Naive thymus-derived CD4-positive, alpha-beta T cell (primary cell): ENCODE results near the gene APH1A. TPM values are rescaled to one million over a fixed set of nuclear protein-coding genes. Genes with fewer than 3 reads are reported as not detected.

Experiments used
- ATAC-seq: fragments of 150-1000 bp; cut with Tn5 transposase; 2 replicates; pipeline ENCODE4 v1.10.0; 2021; ENCODE audit warnings: mild to moderate bottlenecking, moderate library complexity
- CTCF ChIA-PET: fragments of 350-600 bp; sonication (Branson Sonifier 250); formaldehyde crosslinking; loops from one replicate; lab custom pipeline; 2021; ENCODE audit warnings: antibody characterized with exemption; lab: Charles Lee
- POLR2A ChIA-PET: fragments of 350-600 bp; sonication (Branson Sonifier 250); formaldehyde crosslinking; loops from one replicate; lab custom pipeline; 2021; ENCODE audit warnings: antibody characterized with exemption, inconsistent platforms; lab: Charles Lee
- DNase-seq, 9 donors: peaks; one replicate each; pipeline versions ENCODE4 v3.0.0 to v3.0.0-alpha.2; 2020 to 2022; ENCODE audit warnings: mixed read lengths in 1 of 9
- H3K27ac ChIP-seq: one replicate; pipeline ENCODE4 v1.7.0; 2013; ENCODE audit warnings: mild to moderate bottlenecking, low read depth, low read length, moderate library complexity
- H3K27me3 ChIP-seq, 2 donors: one replicate each; pipeline ENCODE4 v1.7.0; 2013; ENCODE audit warnings: low read length in 2 of 2, mild to moderate bottlenecking in 2 of 2, moderate library complexity in 2 of 2; ENCODE audit not compliant: control insufficient read depth in 2 of 2, insufficient read depth in 2 of 2
- H3K36me3 ChIP-seq, 3 experiments: 1 replicate in 2 of 3; 2 replicates in 1 of 3; pipeline ENCODE4 v1.7.0; 2013; ENCODE audit warnings: low read length in 3 of 3, mild to moderate bottlenecking in 3 of 3, moderate library complexity in 1 of 3; ENCODE audit not compliant: insufficient read depth in 3 of 3, control insufficient read depth in 2 of 3
- H3K4me1 ChIP-seq, 2 donors: one replicate each; pipeline ENCODE4 v1.7.0; 2013; ENCODE audit warnings: low read length in 2 of 2, mild to moderate bottlenecking in 2 of 2, moderate library complexity in 1 of 2; ENCODE audit not compliant: control insufficient read depth in 2 of 2, insufficient read depth in 2 of 2
- H3K4me3 ChIP-seq: 2 replicates; pipeline ENCODE4 v1.7.0; 2013; ENCODE audit warnings: mild to moderate bottlenecking, low read length
- H3K9me3 ChIP-seq, 3 experiments: 1 replicate in 2 of 3; 2 replicates in 1 of 3; pipeline ENCODE4 v1.7.0; 2013; ENCODE audit warnings: low read length in 3 of 3; ENCODE audit not compliant: control insufficient read depth in 2 of 3
- H3K27ac Mint-ChIP-seq, 9 donors: one replicate each; pipeline ENCODE4 v1.8.0; 2020 to 2022; ENCODE audit warnings: mixed read lengths in 9 of 9, mild to moderate bottlenecking in 8 of 9, moderate library complexity in 5 of 9, inconsistent platforms in 2 of 9
- H3K27me3 Mint-ChIP-seq, 5 donors: one replicate each; pipeline ENCODE4 v1.8.0; 2021 to 2022; ENCODE audit warnings: mixed read lengths in 5 of 5, mild to moderate bottlenecking in 1 of 5
- H3K36me3 Mint-ChIP-seq, 5 donors: one replicate each; pipeline ENCODE4 v1.8.0; 2020 to 2022; ENCODE audit warnings: mixed read lengths in 5 of 5, mild to moderate bottlenecking in 3 of 5, inconsistent platforms in 1 of 5
- H3K4me1 Mint-ChIP-seq, 7 donors: one replicate each; pipeline ENCODE4 v1.8.0; 2020 to 2022; ENCODE audit warnings: mixed read lengths in 7 of 7, mild to moderate bottlenecking in 3 of 7, inconsistent platforms in 1 of 7
- H3K4me3 Mint-ChIP-seq, 10 donors: one replicate each; pipeline ENCODE4 v1.8.0; 2020 to 2022; ENCODE audit warnings: mild to moderate bottlenecking in 10 of 10, mixed read lengths in 10 of 10, moderate library complexity in 6 of 10, inconsistent platforms in 2 of 10
- H3K9me3 Mint-ChIP-seq, 11 donors: one replicate each; pipeline ENCODE4 v1.8.0; 2020 to 2022; ENCODE audit warnings: mixed read lengths in 11 of 11, mild to moderate bottlenecking in 4 of 11, inconsistent platforms in 1 of 11, moderate library complexity in 1 of 11
- intact Hi-C, 2 donors: fragments of 100-400 bp; cut with micrococcal nuclease; formaldehyde crosslinking; loops; one replicate each; pipeline ENCODE4 v1.15.1; 2023
- polyA plus RNA-seq, 2 donors: library from polyadenylated mRNA; unstranded; fragments of 300-500 nt; fragmentation: Illumina TruSeq; gene quantifications; one replicate each; pipeline ENCODE4 v1.2.3, GENCODE V29; 2021
- total RNA-seq, 6 experiments: library from RNA in 5 of 6; stranded (reverse) in 5 of 6; gene quantifications; 1 replicate in 5 of 6; 2 replicates in 1 of 6; pipeline ENCODE4 v1.2.3 and lab custom pipeline; 2021 to 2026

The APH1A gene
- total and polyA plus RNA-seq, 7 experiments from 2014 or later: 70.7 to 143 (median 121) TPM

- Mint-ChIP-seq H3K36me3 (peaks cover 8 to 27% (median 9%) of the 10 kb centered on the region in 5 donors), H3K4me1 (peaks cover 5 to 17% (median 11%) of the 10 kb centered on the region in 7 donors), H3K9me3 (no peaks in the 10 kb centered on the region), H3K27me3 (no peaks in the 10 kb centered on the region), H3K4me3 (no peak overlapping the region), H3K27ac (peak overlapping the region in 5 of 9 donors; percentile 2 to 79 (median 28))
- peaks cover 0 to 25% (median 0%) of the 10 kb centered on the region in 3 experiments for H3K36me3 ChIP-seq
- ChIA-PET POLR2A (interaction anchor here (1.1 kb wide), 1 partner anchor 11 kb away, joined by 5 read pairs; no protein-coding TSS in a partner anchor), CTCF (no interaction called here)
- no peak for ATAC-seq
- DNase-seq: no peak
- no peaks in the 10 kb centered on the region for H3K4me1 ChIP-seq
- H3K27ac ChIP-seq: no peak overlapping the region
- H3K27me3 ChIP-seq: no peaks in the 10 kb centered on the region
- intact Hi-C loops: loop anchor here in 1 of 2 donors (1.0 kb wide), 1 partner anchor 9 kb away; the partner anchor contains the start of gene MRPS21
- H3K9me3 ChIP-seq: no peaks in the 10 kb centered on the region
- H3K4me3 ChIP-seq: no peak overlapping the region
Measured at GRCh38 chr1:150302338-150302737, 33.5 kb upstream of the APH1A start.

GRCh38 chr1:150299716-150300115 lies 30.9 kb upstream of the APH1A start:
- peak overlapping the region in 1 of 9 donors; percentile 9 for H3K27ac Mint-ChIP-seq
- H3K4me3 ChIP-seq: no peak overlapping the region
- POLR2A ChIA-PET: interaction anchor here (0.7 to 1.0 kb wide), 2 partner anchors 10 to 902 kb away, joined by 3 read pairs; no protein-coding TSS in a partner anchor

GRCh38 chr1:150295476-150295875 lies 26.7 kb upstream of the APH1A start:
- H3K27me3 Mint-ChIP-seq: no peaks in the 10 kb centered on the region
- H3K4me1 Mint-ChIP-seq: peaks cover 22 to 45% (median 32%) of the 10 kb centered on the region in 7 donors
- peak overlapping the region; percentile 23 for H3K27ac ChIP-seq
- POLR2A ChIA-PET: interaction anchor here (0.6 to 1.1 kb wide), 4 partner anchors 29 to 338 kb away, joined by 3 to 4 read pairs (median 4); partner anchors contain the start of gene RPRD2
- H3K36me3 Mint-ChIP-seq: peaks cover 6 to 11% (median 6%) of the 10 kb centered on the region in 5 donors
- peak overlapping the region in 8 of 9 donors; percentile 5 to 78 (median 60) for H3K27ac Mint-ChIP-seq
- H3K4me3 ChIP-seq: no peak overlapping the region
- ATAC-seq (no peak), DNase-seq (no peak)
- H3K27me3 ChIP-seq: no peaks in the 10 kb centered on the region
- CTCF ChIA-PET: interaction anchor here (0.6 kb wide), 1 partner anchor 36 kb away, joined by 3 read pairs; no protein-coding TSS in a partner anchor
- H3K9me3 ChIP-seq: no peaks in the 10 kb centered on the region
- H3K4me1 ChIP-seq: peaks cover 10 to 14% of the 10 kb centered on the region in 2 donors
- no peaks in the 10 kb centered on the region for H3K9me3 Mint-ChIP-seq
- intact Hi-C loops: loop anchor here in 1 of 2 donors (1.0 kb wide), 1 partner anchor 20 kb away; no protein-coding TSS in a partner anchor
- H3K36me3 ChIP-seq: peaks cover 0 to 10% (median 0%) of the 10 kb centered on the region in 3 experiments
- peak overlapping the region in 7 of 10 donors; percentile 0 to 85 (median 11) for H3K4me3 Mint-ChIP-seq

More at GRCh38 chr1:150299716-150300115, 30.9 kb upstream of the APH1A start:
- Histone ChIP-seq H3K4me1 (no peaks in the 10 kb centered on the region), H3K27me3 (no peaks in the 10 kb centered on the region), H3K27ac (no peak overlapping the region), H3K9me3 (no peaks in the 10 kb centered on the region), H3K36me3 (peaks cover 0 to 30% (median 0%) of the 10 kb centered on the region in 3 experiments)
- Mint-ChIP-seq H3K9me3 (no peaks in the 10 kb centered on the region), H3K4me3 (no peak overlapping the region), H3K36me3 (peaks cover 15 to 30% (median 15%) of the 10 kb centered on the region in 5 donors), H3K4me1 (peaks cover 15 to 39% (median 26%) of the 10 kb centered on the region in 7 donors), H3K27me3 (no peaks in the 10 kb centered on the region)
- ATAC-seq: no peak
- CTCF ChIA-PET: no interaction called here
- no peak for DNase-seq
- intact Hi-C loops: no loop called here

- Mint-ChIP-seq H3K9me3 (no peaks in the 10 kb centered on the region), H3K4me3 (peak within 1 kb of the TSS; percentile 85 to 97 (median 92)), H3K4me1 (peaks cover 20 to 45% (median 32%) of the 10 kb centered on the region in 7 donors), H3K36me3 (peaks cover 6 to 8% (median 6%) of the 10 kb centered on the region in 5 donors), H3K27me3 (no peaks in the 10 kb centered on the region), H3K27ac (peak within 1 kb of the TSS; percentile 92 to 100 (median 98))
- Histone ChIP-seq H3K4me3 (peak within 1 kb of the TSS; percentile 76), H3K36me3 (peaks cover 0 to 6% (median 0%) of the 10 kb centered on the region in 3 experiments), H3K9me3 (no peaks in the 10 kb centered on the region), H3K27me3 (no peaks in the 10 kb centered on the region), H3K4me1 (peaks cover 10 to 14% of the 10 kb centered on the region in 2 donors), H3K27ac (peak within 1 kb of the TSS; percentile 92)
- CTCF ChIA-PET: interaction anchor here (1.0 kb wide), 1 partner anchor 38 kb away, joined by 3 read pairs; no protein-coding TSS in a partner anchor
- ATAC-seq (peak; percentile 99), DNase-seq (peak; percentile 64 to 88 (median 83))
- POLR2A ChIA-PET: no interaction called here
- intact Hi-C loops: loop anchor here (1.0 to 2.0 kb wide), 10 partner anchors 9 to 404 kb away; partner anchors contain the start of genes ANP32E (in 2 of the 2), APH1A (in 2 of the 2), PRPF3 (in 2 of the 2) and CIART (in 1 of the 2)
Measured at GRCh38 chr1:150293433-150294253, 24.8 kb upstream of the APH1A start, which contains the start of gene MRPS21. TSS of gene MRPS21 (plus strand) at chr1:150293861. CDS start at chr1:150294367, 506 bp downstream.

GRCh38 chr1:150288822-150289221 lies 20.0 kb upstream of the APH1A start:
- H3K27me3 ChIP-seq: no peaks in the 10 kb centered on the region

GRCh38 chr1:150288382-150288781 lies 19.6 kb upstream of the APH1A start:
- DNase-seq (no peak), ATAC-seq (no peak)
- intact Hi-C loops: no loop called here
- Mint-ChIP-seq H3K4me1 (peaks cover 6 to 13% (median 7%) of the 10 kb centered on the region in 7 donors), H3K27me3 (no peaks in the 10 kb centered on the region), H3K27ac (no peak overlapping the region), H3K4me3 (no peak overlapping the region), H3K9me3 (no peaks in the 10 kb centered on the region), H3K36me3 (peaks cover 0 to 1% (median 0%) of the 10 kb centered on the region in 5 donors)
- peaks cover 2 to 6% of the 10 kb centered on the region in 2 donors for H3K4me1 ChIP-seq
- CTCF ChIA-PET: no interaction called here
- H3K4me3 ChIP-seq: no peak overlapping the region
- POLR2A ChIA-PET: interaction anchor here (1.1 kb wide), 1 partner anchor 10 kb away, joined by 3 read pairs; no protein-coding TSS in a partner anchor
- no peaks in the 10 kb centered on the region for H3K36me3 ChIP-seq
- H3K27me3 ChIP-seq: no peaks in the 10 kb centered on the region
- H3K9me3 ChIP-seq: no peaks in the 10 kb centered on the region
- no peak overlapping the region for H3K27ac ChIP-seq

More at GRCh38 chr1:150288822-150289221, 20.0 kb upstream of the APH1A start:
- ATAC-seq (no peak), DNase-seq (no peak)
- H3K9me3 Mint-ChIP-seq: no peaks in the 10 kb centered on the region
- H3K4me1 Mint-ChIP-seq: peaks cover 8 to 13% (median 11%) of the 10 kb centered on the region in 7 donors
- Histone ChIP-seq H3K4me1 (peaks cover 3 to 8% of the 10 kb centered on the region in 2 donors), H3K4me3 (no peak overlapping the region), H3K9me3 (no peaks in the 10 kb centered on the region), H3K36me3 (no peaks in the 10 kb centered on the region), H3K27ac (no peak overlapping the region)
- H3K36me3 Mint-ChIP-seq: peaks cover 0 to 1% (median 0%) of the 10 kb centered on the region in 5 donors
- H3K4me3 Mint-ChIP-seq: no peak overlapping the region
- H3K27ac Mint-ChIP-seq: no peak overlapping the region
- intact Hi-C loops: no loop called here
- ChIA-PET POLR2A (interaction anchor here (1.1 kb wide), 1 partner anchor 9 kb away, joined by 3 read pairs; no protein-coding TSS in a partner anchor), CTCF (no interaction called here)
- H3K27me3 Mint-ChIP-seq: no peaks in the 10 kb centered on the region
